ENCODE measurements around the gene CFI. TPM values are rescaled to one million over a fixed set of nuclear protein-coding genes. Genes with fewer than 3 reads are reported as not detected.

The CFI gene
- total RNA-seq, 1 experiment from 2014 or later = 0.33 TPM

DNA sequence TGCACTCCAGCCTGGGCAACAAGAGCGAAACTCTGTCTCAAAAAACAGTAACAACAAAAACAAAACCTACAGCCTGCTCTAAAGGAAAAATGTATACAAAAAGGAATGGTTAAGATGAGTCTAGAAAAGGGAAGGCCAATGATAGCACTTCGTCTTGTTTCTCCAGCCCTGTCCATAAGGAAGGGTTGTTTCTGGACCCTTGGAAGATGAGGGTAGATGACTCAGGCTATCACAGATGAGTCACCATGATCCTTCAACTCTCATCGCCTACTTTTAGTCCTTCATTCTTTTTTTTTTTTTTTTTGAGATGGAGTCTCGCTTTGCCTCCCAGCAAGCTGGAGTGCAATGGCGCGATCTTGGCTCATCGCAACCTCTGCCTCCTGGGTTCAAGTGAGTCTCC is 80.8 kb downstream of the CFI start:
- in situ Hi-C loops (cut with HindIII; ENCODE audit: low pct_unique_long_range_greater_than_20kb, low sequenced_read_pairs) = no loop called here
- intact Hi-C loops (cut with micrococcal nuclease; ENCODE audit: unreplicated experiment) = no loop called here
- no peak overlapping the region for H3K4me3 ChIP-seq (ENCODE audit: low read depth in 2 of 2, low read length in 2 of 2)
- POLR2A ChIA-PET = no interaction called here
- no TSS peak for BruUV-seq (replicated peaks)
- no peak for TF ChIP-seq SIN3A (IDR thresholded peaks at IDR 0.05; ENCODE audit: borderline replicate concordance, insufficient read depth, low read depth, low read length)
- no peak for TF ChIP-seq CTCF (IDR thresholded peaks at IDR 0.05)
- TF ChIP-seq POLR2AphosphoS5 (IDR thresholded peaks at IDR 0.05; ENCODE audit: low read depth, low read length) = no peak
- TF ChIP-seq, protein P1, sequence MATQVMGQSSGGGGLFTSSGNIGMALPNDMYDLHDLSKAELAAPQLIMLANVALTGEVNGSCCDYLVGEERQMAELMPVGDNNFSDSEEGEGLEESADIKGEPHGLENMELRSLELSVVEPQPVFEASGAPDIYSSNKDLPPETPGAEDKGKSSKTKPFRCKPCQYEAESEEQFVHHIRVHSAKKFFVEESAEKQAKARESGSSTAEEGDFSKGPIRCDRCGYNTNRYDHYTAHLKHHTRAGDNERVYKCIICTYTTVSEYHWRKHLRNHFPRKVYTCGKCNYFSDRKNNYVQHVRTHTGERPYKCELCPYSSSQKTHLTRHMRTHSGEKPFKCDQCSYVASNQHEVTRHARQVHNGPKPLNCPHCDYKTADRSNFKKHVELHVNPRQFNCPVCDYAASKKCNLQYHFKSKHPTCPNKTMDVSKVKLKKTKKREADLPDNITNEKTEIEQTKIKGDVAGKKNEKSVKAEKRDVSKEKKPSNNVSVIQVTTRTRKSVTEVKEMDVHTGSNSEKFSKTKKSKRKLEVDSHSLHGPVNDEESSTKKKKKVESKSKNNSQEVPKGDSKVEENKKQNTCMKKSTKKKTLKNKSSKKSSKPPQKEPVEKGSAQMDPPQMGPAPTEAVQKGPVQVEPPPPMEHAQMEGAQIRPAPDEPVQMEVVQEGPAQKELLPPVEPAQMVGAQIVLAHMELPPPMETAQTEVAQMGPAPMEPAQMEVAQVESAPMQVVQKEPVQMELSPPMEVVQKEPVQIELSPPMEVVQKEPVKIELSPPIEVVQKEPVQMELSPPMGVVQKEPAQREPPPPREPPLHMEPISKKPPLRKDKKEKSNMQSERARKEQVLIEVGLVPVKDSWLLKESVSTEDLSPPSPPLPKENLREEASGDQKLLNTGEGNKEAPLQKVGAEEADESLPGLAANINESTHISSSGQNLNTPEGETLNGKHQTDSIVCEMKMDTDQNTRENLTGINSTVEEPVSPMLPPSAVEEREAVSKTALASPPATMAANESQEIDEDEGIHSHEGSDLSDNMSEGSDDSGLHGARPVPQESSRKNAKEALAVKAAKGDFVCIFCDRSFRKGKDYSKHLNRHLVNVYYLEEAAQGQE (IDR thresholded peaks at IDR 0.05; ENCODE audit: insufficient read depth in 1 of 2, low read depth in 2 of 2, low read length in 1 of 2) = no peak
- TF ChIP-seq TCF7L2 (IDR thresholded peaks at IDR 0.05; ENCODE audit: low read depth, low read length) = no peak
- H3K27ac ChIP-seq (ENCODE audit: low read length) = no peak overlapping the region
- no peak for ATAC-seq
- CTCF ChIA-PET = no interaction called here
- H3K36me3 ChIP-seq (ENCODE audit: control insufficient read depth, insufficient read depth, low read length) = no peaks in the 10 kb centered on the region
- H3K27me3 ChIP-seq (ENCODE audit: control insufficient read depth, insufficient read depth, low read length) = no peaks in the 10 kb centered on the region
- no peaks in the 10 kb centered on the region for H3K4me1 ChIP-seq (ENCODE audit: control insufficient read depth, insufficient read depth, low read length)
- H3K9me3 ChIP-seq (ENCODE audit: control insufficient read depth, insufficient read depth, low read depth, low read length) = no peaks in the 10 kb centered on the region
- DNase-seq (ENCODE audit: low read depth, low spot score) = no peak

DNA sequence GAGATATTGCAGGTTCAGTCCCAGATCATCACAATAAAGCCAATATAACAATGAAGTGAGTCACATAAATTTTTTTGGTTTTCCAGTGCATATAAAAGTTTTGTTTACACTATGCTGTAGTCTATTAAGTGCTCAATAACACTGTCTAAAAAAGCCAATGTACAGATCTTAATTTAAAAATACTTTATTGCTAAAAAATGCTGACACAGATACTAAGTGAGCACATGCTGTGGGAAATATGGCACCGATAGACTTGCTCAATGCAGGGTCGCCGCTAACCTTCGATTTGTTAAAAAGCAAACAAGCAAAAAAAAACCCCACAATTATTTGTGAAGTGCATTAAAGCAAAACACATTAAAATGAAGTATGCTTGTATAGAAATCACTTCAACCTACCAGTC is 82.2 kb downstream of the CFI start:
- Histone ChIP-seq H3K27me3 (ENCODE audit: control insufficient read depth, insufficient read depth, low read length) (no peaks in the 10 kb centered on the region), H3K4me1 (ENCODE audit: control insufficient read depth, insufficient read depth, low read length) (no peaks in the 10 kb centered on the region), H3K9me3 (ENCODE audit: control insufficient read depth, insufficient read depth, low read depth, low read length) (no peaks in the 10 kb centered on the region), H3K36me3 (ENCODE audit: control insufficient read depth, insufficient read depth, low read length) (no peaks in the 10 kb centered on the region), H3K27ac (ENCODE audit: low read length) (no peak overlapping the region), H3K4me3 (ENCODE audit: low read depth in 2 of 2, low read length in 2 of 2) (no peak overlapping the region)
- intact Hi-C loops (cut with micrococcal nuclease; ENCODE audit: unreplicated experiment) (no loop called here), in situ Hi-C loops (cut with HindIII; ENCODE audit: low pct_unique_long_range_greater_than_20kb, low sequenced_read_pairs) (no loop called here)
- no peak for TF ChIP-seq SIN3A (IDR thresholded peaks at IDR 0.05; ENCODE audit: borderline replicate concordance, insufficient read depth, low read depth, low read length)
- TF ChIP-seq, protein P1 (IDR thresholded peaks at IDR 0.05; ENCODE audit: insufficient read depth in 1 of 2, low read depth in 2 of 2, low read length in 1 of 2) = no peak
- TF ChIP-seq CTCF (IDR thresholded peaks at IDR 0.05) = no peak
- no peak for TF ChIP-seq POLR2AphosphoS5 (IDR thresholded peaks at IDR 0.05; ENCODE audit: low read depth, low read length)
- no peak for TF ChIP-seq TCF7L2 (IDR thresholded peaks at IDR 0.05; ENCODE audit: low read depth, low read length)
- no peak for ATAC-seq
- no TSS peak for BruUV-seq (replicated peaks)
- ChIA-PET CTCF (no interaction called here), POLR2A (no interaction called here)
- DNase-seq (ENCODE audit: low read depth, low spot score) = no peak
